ENCODE measurements around the gene SKIDA1.
"Not testable (repeated sequence)": the region's sequence is repeated elsewhere in the genome, so short reads cannot be mapped to it uniquely, and the experiment has no call there.

Gene SKIDA1

DNA sequence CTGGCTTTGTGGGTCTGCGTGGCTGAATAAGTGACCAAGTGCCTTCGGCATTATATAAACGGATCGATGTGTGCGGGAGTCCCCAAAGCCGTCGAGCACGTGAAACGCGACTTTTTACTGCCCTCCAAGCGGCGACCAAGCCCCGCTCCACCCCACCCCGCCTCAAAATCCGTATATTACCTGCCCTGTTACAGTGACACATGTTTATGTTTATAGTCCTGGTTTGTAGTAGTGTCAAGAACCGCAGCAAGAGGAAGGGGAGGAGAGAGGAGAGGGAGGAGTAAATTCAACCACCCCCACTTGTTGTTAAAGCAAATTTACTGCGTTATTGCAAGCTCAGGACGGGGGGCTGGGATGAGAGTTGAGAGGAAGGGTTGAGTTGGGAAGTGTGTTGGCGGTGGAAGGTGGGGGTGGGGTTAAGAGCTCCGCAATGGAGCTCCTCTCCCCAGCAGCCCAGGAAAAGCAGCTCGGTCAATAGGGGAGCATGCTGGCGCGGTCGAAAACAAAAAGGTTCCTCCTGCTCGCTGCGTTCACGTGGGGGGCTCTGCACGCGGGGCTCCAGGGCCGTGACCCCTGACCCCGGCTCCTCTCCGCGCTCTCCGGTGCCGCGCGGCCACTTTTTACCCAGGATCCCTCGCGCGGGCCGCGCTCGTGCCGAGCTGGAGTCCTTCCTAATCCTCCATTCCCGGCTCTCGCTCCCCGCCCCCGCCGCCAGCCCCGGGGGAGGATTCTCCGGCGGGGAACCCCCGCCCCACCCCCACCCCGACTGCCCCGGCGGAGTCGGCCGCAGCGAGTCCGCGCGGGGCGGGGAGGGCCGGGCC lies at the start of gene SKIDA1:
SKIDA1 (minus strand) TSS at position 316 of the 821 bp plus-strand sequence. CDS start 7,860 bp downstream, outside the sequence.
- DNase-seq (ENCODE audit: low spot score) = peak; percentile 89

DNA sequence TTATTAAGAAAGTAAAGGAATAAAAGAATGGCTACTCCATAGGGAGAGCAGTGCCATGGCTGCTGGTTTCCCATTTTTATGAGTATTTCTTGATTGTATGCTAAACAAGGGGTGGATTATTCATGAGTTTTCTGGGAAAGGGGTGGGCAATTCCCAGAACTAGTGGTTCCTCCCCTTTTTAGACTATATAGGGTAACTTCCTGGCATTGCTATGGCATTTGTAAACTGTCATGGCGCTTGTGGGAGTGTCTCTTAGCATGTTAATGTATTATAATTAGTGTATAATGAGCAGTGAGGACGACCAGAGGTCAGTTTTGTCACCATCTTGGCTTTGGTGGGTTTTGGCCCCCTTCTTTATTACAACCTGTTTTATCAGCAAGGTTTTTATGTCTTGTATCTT lies 49.0 kb upstream of the SKIDA1 start:
- DNase-seq (ENCODE audit: low spot score) = not testable (repeated sequence)

- DNase-seq (ENCODE audit: low spot score) = no peak
Measured at GRCh38 chr10:21572578-21572977, 47.1 kb upstream of the SKIDA1 start.

DNA sequence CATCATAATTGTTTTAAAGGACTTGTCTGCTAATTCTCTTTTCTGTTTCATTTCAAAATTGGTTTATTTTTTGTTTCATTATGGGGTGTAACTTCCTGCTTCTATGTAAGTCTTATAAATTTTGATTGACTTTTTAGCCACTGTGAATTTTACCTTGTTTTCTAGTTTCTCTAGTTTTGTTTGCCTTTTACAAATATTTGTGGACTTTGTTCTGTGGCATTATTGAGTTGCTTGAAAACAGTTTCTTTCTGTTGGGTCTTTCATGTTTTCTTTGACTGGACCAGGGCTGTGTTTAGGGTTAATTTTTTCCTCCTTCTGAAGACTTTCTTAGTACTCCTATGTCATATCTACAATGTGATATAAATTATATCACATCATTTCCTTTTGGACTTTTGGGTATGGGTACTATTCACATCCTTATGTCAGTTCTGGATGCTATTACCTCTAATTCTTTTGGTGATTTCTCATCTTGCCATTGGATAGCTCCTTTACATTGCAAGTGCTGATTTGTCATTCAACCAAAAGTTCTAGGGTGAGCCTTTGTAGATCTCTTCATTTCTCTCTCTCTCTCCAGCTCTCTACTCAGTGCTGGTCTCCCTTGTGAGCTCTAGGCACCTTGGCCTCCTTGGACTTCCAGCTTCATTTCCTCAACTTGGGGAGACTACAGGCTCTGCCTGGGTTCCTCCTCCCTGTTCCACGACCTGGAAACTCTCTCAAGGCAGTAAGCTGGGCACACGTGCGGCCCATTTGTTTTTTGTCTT lies 45.5 kb upstream of the SKIDA1 start:
- no peak for DNase-seq (ENCODE audit: low spot score)

- DNase-seq (ENCODE audit: low spot score) = not testable (repeated sequence)
Measured at GRCh38 chr10:21558984-21559383, 33.5 kb upstream of the SKIDA1 start.

DNA sequence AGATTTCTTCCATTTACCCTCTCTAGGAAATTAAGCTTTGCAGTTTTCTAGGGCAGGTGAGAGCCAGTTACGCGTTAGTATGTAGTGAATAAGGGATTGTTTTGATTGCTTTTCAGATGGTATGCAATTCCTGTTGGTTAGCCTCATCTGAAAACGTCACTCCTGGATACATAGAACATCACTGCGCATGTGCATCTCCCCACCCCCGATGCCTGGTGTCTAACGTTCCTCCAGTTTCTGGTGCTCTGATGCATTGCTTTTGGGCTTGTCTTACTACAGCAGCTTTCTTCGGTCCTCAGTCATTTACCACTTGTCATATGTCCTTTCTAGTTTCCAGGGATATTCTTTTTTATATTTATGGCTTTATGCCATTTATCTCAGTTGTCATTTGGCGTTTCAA lies 31.0 kb upstream of the SKIDA1 start:
- DNase-seq (ENCODE audit: low spot score) = no peak

- no peak for DNase-seq (ENCODE audit: low spot score)
Measured at GRCh38 chr10:21552638-21553037, 27.2 kb upstream of the SKIDA1 start.

DNA sequence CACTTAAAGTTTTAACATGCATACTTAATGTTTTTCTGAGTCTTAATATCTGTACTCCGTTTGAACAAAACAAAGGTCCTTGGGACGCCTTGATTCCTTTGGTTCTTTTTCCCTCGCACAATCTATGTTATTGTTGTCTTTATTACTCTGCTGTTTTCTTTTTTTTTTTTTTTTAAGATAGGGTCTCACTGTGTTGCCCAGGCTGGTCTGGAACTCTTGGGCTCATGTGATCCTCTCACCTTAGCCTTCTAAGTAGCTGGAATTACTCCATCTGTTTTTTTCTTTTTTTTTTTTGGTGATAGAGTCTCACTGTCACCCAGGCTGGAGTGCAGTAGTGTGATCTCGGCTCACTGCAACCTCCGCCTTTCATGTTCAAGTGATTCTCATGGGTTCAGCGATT lies 21.8 kb upstream of the SKIDA1 start:
- no peak for DNase-seq (ENCODE audit: low spot score)

- not testable (repeated sequence) for DNase-seq (ENCODE audit: low spot score)
Measured at GRCh38 chr10:21540701-21541100, 15.2 kb upstream of the SKIDA1 start.

GRCh38 chr10:21536874-21537273 lies 11.4 kb upstream of the SKIDA1 start:
- no peak for DNase-seq (ENCODE audit: low spot score)

GRCh38 chr10:21535976-21536375 lies 10.5 kb upstream of the SKIDA1 start:
- DNase-seq (ENCODE audit: low spot score) = not testable (repeated sequence)

GRCh38 chr10:21535494-21535965 lies 10.0 kb upstream of the SKIDA1 start:
- no peak for DNase-seq (ENCODE audit: low spot score)

- DNase-seq (ENCODE audit: low spot score) = peak; percentile 52
Measured at GRCh38 chr10:21534604-21535493, 9.4 kb upstream of the SKIDA1 start.

DNA sequence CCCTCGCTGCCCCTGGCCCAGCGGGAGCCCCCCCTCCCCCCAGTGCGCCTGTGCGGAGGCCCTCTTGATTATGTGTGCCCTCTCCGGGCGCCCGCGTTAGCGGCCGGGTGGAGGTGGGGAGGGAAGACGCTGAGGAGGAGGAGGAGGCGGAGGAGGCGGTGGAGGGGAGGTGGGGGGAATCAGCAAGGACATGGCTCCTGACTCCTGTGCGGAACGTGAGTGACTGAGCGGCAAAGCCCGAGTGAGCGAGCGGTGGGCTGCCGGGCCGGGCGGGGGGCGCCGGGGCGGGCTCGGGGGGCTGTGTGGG lies 8.8 kb upstream of the SKIDA1 start:
- DNase-seq (ENCODE audit: low spot score) = no peak

DNA sequence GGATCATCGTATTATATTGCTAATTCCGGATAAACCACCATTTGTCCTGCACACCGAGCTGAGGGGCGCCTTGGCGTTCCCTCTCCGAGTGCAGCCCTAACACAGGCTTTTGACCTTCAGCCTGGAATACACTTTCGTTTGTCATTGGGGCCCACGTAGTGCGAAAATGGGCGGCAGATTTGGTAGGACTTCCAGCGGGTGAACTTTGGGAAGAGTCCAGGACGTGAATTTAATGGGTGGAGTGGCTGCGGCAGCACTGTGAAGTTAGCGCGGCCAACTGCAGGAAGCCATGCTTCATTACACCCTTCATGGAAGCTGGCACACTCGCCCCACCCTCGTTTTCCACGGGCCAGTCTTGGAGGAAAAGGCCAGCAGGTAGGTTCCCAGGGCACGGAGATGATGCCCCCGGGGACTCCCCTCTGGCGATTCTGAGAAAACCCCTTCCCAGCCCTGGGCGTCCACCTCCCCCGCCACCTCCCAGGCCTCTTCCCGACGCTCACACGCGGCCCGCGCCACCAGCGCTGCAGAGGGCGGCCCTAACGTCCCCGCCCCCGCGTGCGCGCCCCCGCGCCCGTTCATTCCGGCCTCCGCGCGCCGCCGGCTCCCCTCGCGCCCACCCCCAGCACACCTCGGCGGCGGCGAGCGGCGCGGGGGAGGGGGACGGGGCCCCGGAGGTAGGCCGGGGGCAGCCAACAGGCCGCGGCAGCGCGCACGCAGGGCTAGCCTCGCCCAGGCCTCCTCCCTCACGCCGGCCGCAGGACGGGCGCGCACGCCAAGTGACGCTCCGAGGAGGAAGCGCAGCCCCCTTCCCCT lies 8.2 kb upstream of the SKIDA1 start, which contains the start of gene MLLT10:
MLLT10 (plus strand) TSS at position 766 of the 813 bp plus-strand sequence. CDS start 413 bp downstream, outside the sequence.
- DNase-seq (ENCODE audit: low spot score) = peak; percentile 98

DNA sequence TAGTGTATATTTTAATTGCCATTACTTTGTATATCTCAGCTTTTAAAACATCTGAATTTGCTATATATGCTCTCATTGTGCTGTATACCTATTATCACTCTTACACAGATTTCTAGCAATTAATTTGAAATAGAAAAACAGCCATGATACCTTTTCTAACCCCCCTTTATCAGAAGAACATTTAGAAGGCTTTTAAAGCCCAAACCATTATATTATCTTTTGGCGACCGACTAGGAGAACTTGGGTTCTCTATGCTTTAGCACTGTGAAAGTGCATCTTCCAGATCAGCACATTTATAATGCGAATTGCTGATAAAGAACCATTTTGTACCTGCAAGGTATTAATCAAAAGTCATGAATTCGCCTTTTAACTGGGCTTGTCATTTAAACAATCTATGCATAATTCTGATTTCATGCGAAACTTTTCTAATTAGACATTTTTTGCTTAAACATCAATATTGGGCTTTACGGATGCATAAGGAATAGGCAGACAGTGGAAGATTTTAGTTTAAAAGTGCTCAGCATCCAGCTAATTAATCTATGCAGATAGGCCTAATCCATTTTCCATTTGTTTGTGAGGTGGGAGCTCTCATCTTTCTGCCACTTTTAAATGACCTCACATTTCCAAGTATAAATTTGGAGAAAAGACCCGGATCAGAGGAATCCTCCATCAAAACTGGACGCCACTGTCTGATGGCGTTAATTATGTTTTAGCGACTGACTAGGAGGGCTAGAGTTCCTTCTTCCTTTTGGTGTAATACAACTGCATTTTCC lies 7.4 kb upstream of the SKIDA1 start:
- no peak for DNase-seq (ENCODE audit: low spot score)

DNA sequence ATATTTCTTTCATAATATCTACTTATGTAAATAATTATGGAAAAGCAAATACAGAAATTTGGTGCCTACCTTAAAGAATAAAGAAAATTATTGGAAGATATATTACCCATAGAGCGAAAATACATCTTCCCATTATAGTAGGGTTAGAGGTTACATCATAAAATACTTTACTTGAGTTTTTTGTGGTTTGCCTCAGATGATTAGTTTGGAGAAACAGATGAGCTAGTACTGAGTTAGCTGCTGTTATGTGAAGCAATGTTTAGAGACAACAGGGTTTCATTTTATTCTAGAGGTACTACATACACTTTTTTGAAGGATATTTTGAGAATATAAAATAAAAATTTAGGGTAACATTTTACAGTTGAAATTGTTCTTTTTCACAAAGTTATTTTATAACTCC lies 5.7 kb upstream of the SKIDA1 start:
- DNase-seq (ENCODE audit: low spot score) = no peak

DNA sequence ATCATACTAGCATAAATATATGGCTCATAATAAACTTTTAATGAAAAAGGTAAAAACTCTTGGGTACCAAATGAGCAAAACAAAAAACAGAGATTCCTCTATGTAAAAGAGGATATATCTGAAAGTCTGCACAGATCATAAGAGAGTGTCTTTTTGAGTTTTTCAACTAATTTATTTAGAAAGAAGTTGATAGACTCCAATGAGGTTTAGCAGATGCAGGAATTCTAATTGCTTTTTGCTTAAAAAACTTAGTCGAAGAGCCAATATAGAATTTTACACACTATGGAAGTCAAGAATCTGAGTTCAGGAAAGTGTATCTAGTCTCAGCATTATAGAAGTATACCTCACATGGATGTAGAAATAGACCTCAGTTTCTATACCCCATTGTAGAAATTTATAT lies 5.2 kb upstream of the SKIDA1 start:
- DNase-seq (ENCODE audit: low spot score) = no peak

- no peak for DNase-seq (ENCODE audit: low spot score)
Measured at GRCh38 chr10:21530168-21530567, 4.7 kb upstream of the SKIDA1 start.

Data from kidney tubule cell (primary cell).